ENCODE measurements around the gene TRIM38. TPM values are rescaled to one million over a fixed set of nuclear protein-coding genes. Genes with fewer than 3 reads are reported as not detected.
"Not testable (repeated sequence)": the region's sequence is repeated elsewhere in the genome, so short reads cannot be mapped to it uniquely, and the experiment has no call there.

TRIM38 gene
- total RNA-seq (2014; rRNA removed; shearing (Covaris generic)), result 5.7 and 7.2 TPM in 2 replicates
- 3.6 and 4.7 TPM in 2 replicates for polyA plus RNA-seq (2014; cell fraction: nucleus; rRNA removed)

DNA sequence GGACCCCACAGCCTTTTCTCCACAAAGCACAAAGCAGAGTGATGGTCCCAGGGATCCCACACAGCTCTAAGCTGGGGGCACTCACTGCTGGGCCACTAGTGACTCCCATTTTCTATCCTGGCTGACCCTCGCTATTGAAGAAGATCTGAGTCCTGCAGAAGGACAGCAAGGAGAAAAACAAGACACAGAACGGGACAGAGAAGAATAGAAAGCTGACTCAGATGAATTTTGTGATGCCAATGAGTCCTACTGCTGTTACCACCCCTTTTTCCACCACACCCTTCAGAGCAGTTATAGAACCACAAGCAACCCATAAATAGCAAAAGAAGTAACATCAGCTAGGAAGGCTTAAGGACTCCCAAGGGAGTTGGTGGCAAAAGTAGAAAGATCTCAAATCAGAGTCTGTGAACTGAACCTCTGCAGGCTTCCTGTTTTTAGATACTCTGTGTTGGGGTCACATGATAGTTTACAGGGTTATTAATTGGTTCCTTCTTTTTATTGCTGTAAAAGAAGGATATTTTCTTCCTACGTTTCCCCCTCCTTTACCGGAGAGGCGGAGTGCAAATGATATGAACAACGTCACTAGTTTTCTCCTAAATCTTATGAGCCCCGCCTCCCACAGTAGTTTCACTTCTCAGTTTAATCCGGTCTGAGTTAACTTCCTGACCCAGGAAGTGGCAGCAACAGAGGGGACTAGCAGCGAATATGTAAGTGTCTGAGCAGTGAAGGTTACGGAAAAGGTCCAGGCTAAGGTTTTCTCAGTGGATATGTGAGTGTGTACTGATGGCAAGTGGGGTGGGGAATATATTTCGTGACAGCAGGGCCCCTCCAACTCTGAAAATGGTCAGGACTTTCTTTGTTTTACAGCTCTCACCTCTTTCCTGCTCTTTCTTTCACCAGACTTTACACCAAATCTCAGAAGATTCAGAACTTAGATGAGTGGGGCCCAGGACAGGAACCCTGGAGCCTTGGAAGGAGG lies at the start of gene TRIM38:
TSS of gene TRIM38 (plus strand) at position 654 of the 979 bp plus-strand sequence. CDS start 3,721 bp downstream, outside the sequence.
- DNase-seq (ENCODE audit: extremely low read depth, low read depth), result peak; percentile 73

GRCh38 chr6:25913741-25914140 lies 48.9 kb upstream of the TRIM38 start:
- no peak for DNase-seq (ENCODE audit: extremely low read depth, low read depth)

DNA sequence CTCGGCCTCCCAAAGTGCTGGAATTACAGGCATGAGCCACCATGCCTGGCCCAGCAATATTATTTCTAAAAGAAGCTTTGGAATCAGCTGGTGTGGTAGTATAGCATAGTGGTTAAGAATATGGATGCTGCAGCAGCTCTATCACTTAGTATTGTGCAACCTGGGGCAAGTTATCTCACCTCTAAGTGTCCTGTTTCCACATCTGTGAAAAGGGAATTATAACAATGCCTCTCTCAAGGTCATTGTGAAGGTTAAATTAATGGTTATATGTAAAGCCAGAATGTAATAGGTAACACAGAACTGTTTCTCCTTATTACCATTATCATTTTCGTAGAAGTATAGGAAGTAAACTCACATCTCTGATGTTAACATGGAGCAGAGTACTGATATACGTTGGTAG lies 46.3 kb upstream of the TRIM38 start:
- no peak for DNase-seq (ENCODE audit: extremely low read depth, low read depth)

DNA sequence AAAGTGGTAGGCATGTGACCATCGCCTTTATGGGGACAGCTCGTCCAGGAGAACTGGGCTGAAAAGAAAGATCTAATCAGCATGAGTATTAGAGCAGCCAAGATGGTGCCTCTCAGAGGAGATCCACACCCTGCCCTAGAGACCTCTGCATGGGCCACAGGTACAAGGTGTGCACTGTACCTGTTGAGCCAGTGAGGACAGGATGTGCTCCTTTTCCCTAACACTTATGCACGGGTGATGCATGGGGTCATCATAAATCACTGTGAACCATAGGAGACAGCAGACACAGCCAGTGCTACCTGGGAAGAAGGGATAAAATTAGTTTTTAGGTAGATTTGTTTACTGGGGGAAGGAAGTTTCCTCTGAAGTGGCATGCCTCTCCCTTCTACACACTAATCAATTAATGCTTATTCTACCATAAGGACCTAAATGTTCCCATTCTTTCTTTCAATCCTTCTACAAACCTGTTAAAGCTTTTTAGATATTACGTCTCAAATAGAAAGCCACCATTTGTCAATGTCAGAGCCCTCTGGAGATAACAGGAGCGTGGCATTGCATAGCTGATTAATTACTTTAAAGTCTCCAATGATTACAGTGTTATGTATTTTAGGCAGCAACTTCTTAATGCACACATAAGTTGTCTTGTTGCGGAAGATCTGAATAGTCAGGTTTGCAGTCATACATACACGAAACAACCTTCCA lies 45.7 kb upstream of the TRIM38 start:
- DNase-seq (ENCODE audit: extremely low read depth, low read depth), result no peak

GRCh38 chr6:25918083-25918683 lies 44.4 kb upstream of the TRIM38 start:
- no peak for DNase-seq (ENCODE audit: extremely low read depth, low read depth)

- no peak for DNase-seq (ENCODE audit: extremely low read depth, low read depth)
These were observed 42.9 kb upstream of the TRIM38 start for GRCh38 chr6:25919657-25920056.

DNA sequence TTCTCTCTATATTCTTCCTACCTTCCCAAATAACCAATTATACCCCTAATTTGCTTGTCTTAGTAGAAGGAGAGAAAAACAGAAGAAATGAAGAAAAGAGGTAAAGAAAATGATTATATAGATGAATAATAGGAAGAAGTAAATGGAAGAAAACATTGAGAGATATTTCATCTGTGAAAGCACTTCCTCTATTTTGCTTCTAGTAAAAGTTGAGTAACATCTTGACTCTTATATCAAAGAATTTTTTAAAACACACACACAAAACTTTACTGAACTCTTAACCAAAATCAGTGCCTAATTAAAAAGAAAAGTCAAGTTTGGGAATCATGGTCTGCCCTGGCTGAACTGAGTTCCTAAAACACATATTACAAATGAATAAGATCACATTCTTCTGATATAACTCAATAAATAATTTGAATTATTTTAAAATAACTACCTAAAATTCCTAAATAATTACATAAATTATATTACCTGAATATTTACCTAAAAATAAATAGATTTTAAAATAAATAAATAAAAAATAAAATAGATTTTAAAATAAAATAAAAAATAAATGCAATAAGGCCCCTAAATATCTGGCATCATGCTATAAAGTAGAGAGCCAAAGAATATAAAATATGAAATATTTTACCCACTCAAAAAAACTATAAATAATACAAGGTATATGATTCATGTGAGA lies 40.9 kb upstream of the TRIM38 start:
- no peak for DNase-seq (ENCODE audit: extremely low read depth, low read depth)

GRCh38 chr6:25922301-25922700 lies 40.3 kb upstream of the TRIM38 start:
- DNase-seq (ENCODE audit: extremely low read depth, low read depth), result no peak

- DNase-seq (ENCODE audit: extremely low read depth, low read depth), result no peak
These were observed 36.7 kb upstream of the TRIM38 start for GRCh38 chr6:25925876-25926275.

DNA sequence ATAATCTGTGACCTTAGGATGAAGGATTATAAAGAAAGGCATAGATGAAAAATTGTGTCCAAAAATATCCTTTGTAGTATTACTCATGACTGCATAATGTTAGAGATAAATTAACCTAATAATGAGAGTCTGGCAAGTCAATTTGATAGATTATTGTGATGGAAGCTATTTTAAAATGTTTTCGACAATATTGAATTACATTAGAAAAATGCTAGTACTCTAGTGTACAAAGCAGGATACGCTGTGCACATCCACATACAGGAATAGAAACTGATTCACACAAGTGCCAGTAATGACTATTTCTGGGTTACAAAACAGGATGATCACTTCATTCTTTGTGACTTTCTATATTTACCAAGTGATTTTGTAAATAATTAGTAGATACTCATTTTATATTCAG lies 35.4 kb upstream of the TRIM38 start:
- DNase-seq (ENCODE audit: extremely low read depth, low read depth), result no peak

DNA sequence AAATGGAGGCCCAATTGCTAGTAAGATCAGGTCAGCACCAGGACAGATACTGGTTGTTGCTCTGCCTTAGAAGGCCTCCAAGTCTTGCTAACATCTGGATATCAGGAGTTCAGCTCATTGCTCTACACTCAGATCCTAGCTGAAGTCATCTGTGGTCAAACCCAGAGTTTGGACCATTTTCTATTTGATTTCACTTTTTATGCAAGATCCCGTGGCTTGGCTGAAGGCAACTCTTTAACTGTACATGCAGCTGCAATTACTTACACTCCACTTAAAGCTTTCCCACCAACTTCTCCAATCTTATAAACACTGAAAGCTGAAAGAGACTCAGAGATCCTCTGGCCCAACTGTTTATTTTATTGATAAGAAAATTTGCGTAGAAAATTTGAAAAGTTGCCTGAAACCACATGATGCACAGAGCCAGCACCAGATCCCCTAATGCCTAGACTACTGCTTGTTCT lies 34.8 kb upstream of the TRIM38 start:
- no peak for DNase-seq (ENCODE audit: extremely low read depth, low read depth)

DNA sequence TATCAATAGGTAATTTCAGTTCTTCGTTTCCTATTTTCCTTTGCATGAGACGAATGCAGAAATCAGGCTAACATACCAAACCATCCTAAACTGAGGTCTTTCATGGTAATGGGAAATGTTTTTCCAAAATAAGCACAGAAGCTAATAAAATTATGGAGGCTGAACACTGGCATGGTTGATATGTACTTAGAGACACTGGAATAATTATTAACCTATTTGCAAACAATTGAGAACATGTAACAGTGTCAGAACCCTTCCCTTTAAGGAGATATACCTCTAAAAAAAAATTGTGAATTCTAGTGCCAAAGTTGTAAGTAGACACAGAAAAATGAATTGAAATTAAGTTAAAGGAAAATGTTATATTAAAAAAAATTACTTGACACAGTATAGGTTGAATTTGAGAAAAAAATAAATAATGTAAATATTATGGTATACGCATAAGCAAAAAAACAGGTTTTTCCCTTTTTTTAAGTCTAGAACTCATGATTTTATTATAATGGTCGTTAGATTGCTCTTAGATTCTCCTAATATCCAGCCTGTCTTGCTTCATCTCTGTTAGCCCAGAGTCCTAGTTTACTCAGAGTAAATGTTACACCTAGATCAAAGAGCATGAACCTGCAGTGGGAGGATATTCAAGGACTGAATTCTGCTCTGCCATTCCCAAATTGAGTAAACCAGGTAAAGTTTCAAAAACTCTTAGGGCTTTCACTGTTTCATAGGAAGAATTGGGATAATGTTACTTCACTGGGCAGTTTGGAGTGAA lies 33.9 kb upstream of the TRIM38 start:
- no peak for DNase-seq (ENCODE audit: extremely low read depth, low read depth)

- DNase-seq (ENCODE audit: extremely low read depth, low read depth), result not testable (repeated sequence)
These were observed 32.8 kb upstream of the TRIM38 start for GRCh38 chr6:25929785-25930184.

DNA sequence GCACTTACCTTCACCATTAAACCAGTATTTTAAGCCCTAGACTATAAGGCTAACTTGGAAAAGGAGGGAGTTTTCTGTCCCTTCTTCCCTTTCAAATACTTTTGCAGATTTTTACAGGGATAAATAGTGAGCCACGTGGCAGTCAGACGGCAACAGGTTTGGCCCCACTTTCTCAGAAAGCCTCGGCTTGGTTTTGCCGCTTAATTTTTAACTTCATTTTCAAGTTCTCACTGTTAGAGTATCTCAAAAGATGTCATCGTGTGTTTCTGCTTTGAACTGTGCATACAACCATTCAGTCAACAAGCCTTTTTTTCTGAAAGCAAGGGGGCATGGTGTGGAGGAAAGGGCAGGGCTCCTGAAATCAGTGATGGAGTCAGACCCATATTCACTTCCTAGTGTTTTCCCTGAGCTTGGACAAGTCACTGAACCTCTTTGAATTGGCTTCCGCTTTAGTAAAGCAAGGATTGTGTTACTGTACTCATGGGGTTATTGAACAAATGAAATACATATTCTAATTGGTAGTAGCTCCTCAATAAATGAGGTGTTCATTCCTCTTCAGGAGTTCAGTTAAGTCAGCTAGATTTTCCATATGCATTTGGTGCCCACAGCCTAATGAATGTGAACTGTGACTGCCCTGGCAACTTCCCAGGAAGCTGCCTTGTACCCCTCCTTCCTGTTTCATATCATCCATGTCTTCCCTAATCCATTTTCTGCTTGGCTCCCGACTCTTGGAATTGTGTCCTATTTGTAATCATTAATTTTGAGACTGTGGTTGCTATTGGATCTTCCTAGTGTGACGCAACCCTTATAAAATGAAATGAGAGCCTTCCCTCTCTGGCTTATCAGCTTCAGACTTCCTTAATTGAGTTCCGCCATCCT lies 31.8 kb upstream of the TRIM38 start, which contains the start of gene SLC17A2:
TSS of gene SLC17A2 (minus strand) at position 160 of the 879 bp plus-strand sequence. CDS start 4,895 bp downstream, outside the sequence.
- DNase-seq (ENCODE audit: extremely low read depth, low read depth), result no peak

GRCh38 chr6:25931411-25931709 lies 31.2 kb upstream of the TRIM38 start:
- DNase-seq (ENCODE audit: extremely low read depth, low read depth), result no peak

- DNase-seq (ENCODE audit: extremely low read depth, low read depth), result no peak
These were observed 28.4 kb upstream of the TRIM38 start for GRCh38 chr6:25934156-25934555.

- DNase-seq (ENCODE audit: extremely low read depth, low read depth), result no peak
These were observed 27.8 kb upstream of the TRIM38 start for GRCh38 chr6:25934735-25935313.

GRCh38 chr6:25935953-25936352 lies 26.6 kb upstream of the TRIM38 start:
- no peak for DNase-seq (ENCODE audit: extremely low read depth, low read depth)

Measured in NCI-H460 (cell line).